Measurements from ENCODE around the gene NSD2. TPM values are rescaled to one million over a fixed set of nuclear protein-coding genes. Genes with fewer than 3 reads are reported as not detected.

Gene NSD2
- polyA plus RNA-seq, 1 donor from 2014 or later, result 51.6 TPM

GRCh38 chr4:1964443-1964842, 93.2 kb downstream of the NSD2 start:
- Histone ChIP-seq H3K79me2 (replicated peaks; ENCODE audit: insufficient read depth, low read length) (no peaks in the 10 kb centered on the region), H3K4me2 (ENCODE audit: low read length) (no peak overlapping the region), H3F3A (ENCODE audit: insufficient read depth, low read length, poor library complexity, severe bottlenecking) (no peaks in the 10 kb centered on the region), H3K9me2 (ENCODE audit: insufficient read depth, low read length) (no peaks in the 10 kb centered on the region), H3K36me3 (ENCODE audit: insufficient read depth, low read length) (no peaks in the 10 kb centered on the region), H3K9ac (ENCODE audit: low read length) (no peak overlapping the region), H3K27ac (ENCODE audit: low read length) (no peak overlapping the region), H4K20me1 (ENCODE audit: insufficient read depth) (no peaks in the 10 kb centered on the region), H3K9me3 (ENCODE audit: low read length) (no peaks in the 10 kb centered on the region), H2AFZ (ENCODE audit: low read depth, low read length) (no peak overlapping the region), H3K27me3 (ENCODE audit: insufficient read depth, low read depth, low read length) (no peaks in the 10 kb centered on the region), H3K4me3 (ENCODE audit: low read length) (no peak overlapping the region)
- no peak for TF ChIP-seq RAD21 (conservative IDR thresholded peaks at IDR 0.05)
- TF ChIP-seq CTCF (IDR thresholded peaks at IDR 0.05; ENCODE audit: poor library complexity, severe bottlenecking), result no peak
- TF ChIP-seq SMC3 (conservative IDR thresholded peaks at IDR 0.05; ENCODE audit: poor library complexity), result no peak
- TF ChIP-seq POLR2AphosphoS5 (IDR thresholded peaks at IDR 0.05), result no peak
- no peak for TF ChIP-seq REST (IDR thresholded peaks at IDR 0.05; ENCODE audit: borderline replicate concordance)
- no peak for TF ChIP-seq MXI1 (conservative IDR thresholded peaks at IDR 0.05; ENCODE audit: poor library complexity, severe bottlenecking)
- TF ChIP-seq EZH2 (IDR thresholded peaks at IDR 0.05; ENCODE audit: borderline replicate concordance, insufficient read depth, low read length, poor library complexity, severe bottlenecking), result no peak
- no peak for TF ChIP-seq TAF1 (IDR thresholded peaks at IDR 0.05; ENCODE audit: low read depth)
- no peak for TF ChIP-seq EP300 (conservative IDR thresholded peaks at IDR 0.05; ENCODE audit: poor library complexity, severe bottlenecking)

GRCh38 chr4:1964971-1965370, 93.8 kb downstream of the NSD2 start:
- H2AFZ ChIP-seq (ENCODE audit: low read depth, low read length), result no peak overlapping the region
- TF ChIP-seq REST (IDR thresholded peaks at IDR 0.05; ENCODE audit: borderline replicate concordance), result no peak
- no peak for TF ChIP-seq EZH2 (IDR thresholded peaks at IDR 0.05; ENCODE audit: borderline replicate concordance, insufficient read depth, low read length, poor library complexity, severe bottlenecking)
- no peak for TF ChIP-seq MXI1 (conservative IDR thresholded peaks at IDR 0.05; ENCODE audit: poor library complexity, severe bottlenecking)
- no peak for TF ChIP-seq TAF1 (IDR thresholded peaks at IDR 0.05; ENCODE audit: low read depth)
- TF ChIP-seq CTCF (IDR thresholded peaks at IDR 0.05; ENCODE audit: poor library complexity, severe bottlenecking), result no peak
- TF ChIP-seq POLR2AphosphoS5 (IDR thresholded peaks at IDR 0.05), result no peak
- TF ChIP-seq RAD21 (conservative IDR thresholded peaks at IDR 0.05), result no peak
- H3K4me2 ChIP-seq (ENCODE audit: low read length), result no peak overlapping the region
- no peaks in the 10 kb centered on the region for H3K79me2 ChIP-seq (replicated peaks; ENCODE audit: insufficient read depth, low read length)
- H3K27ac ChIP-seq (ENCODE audit: low read length), result no peak overlapping the region
- no peaks in the 10 kb centered on the region for H4K20me1 ChIP-seq (ENCODE audit: insufficient read depth)
- no peaks in the 10 kb centered on the region for H3K27me3 ChIP-seq (ENCODE audit: insufficient read depth, low read depth, low read length)
- no peaks in the 10 kb centered on the region for H3F3A ChIP-seq (ENCODE audit: insufficient read depth, low read length, poor library complexity, severe bottlenecking)
- no peaks in the 10 kb centered on the region for H3K9me2 ChIP-seq (ENCODE audit: insufficient read depth, low read length)
- no peak overlapping the region for H3K9ac ChIP-seq (ENCODE audit: low read length)
- no peaks in the 10 kb centered on the region for H3K9me3 ChIP-seq (ENCODE audit: low read length)
- no peaks in the 10 kb centered on the region for H3K36me3 ChIP-seq (ENCODE audit: insufficient read depth, low read length)
- no peak overlapping the region for H3K4me3 ChIP-seq (ENCODE audit: low read length)
